OCI-LY7 (cell line): ENCODE data around the gene ABCA13. TPM values are rescaled to one million over a fixed set of nuclear protein-coding genes. Genes with fewer than 3 reads are reported as not detected.

Source experiments
- BruUV-seq: library from RNA; stranded (reverse); fragments of 400-500 nt; replicated peaks from 2 replicates; lab custom pipeline; 2021; lab: Mats Ljungman, UMichigan
- CTCF ChIA-PET: fragments of 300-600 bp; sonication (Branson Sonifier 250); formaldehyde crosslinking; loops from one replicate; lab custom pipeline; 2022; ENCODE audit warnings: antibody characterized with exemption; ENCODE audit not compliant: unreplicated experiment; lab: Charles Lee
- POLR2A ChIA-PET: fragments of 300-600 bp; sonication (Branson Sonifier 250); formaldehyde crosslinking; loops from one replicate; lab custom pipeline; 2022; ENCODE audit warnings: antibody characterized with exemption; lab: Charles Lee
- DNase-seq: peaks from one replicate; pipeline ENCODE4 v3.0.0-alpha.2; 2015; ENCODE audit warnings: low spot score
- H2AFZ ChIP-seq: fragments of 200-600 bp; sonication (generic), shearing (Covaris generic); 2 replicates; pipeline ENCODE4 v1.6.1; 2014; ENCODE audit warnings: mild to moderate bottlenecking, antibody characterized with exemption, low read length, moderate library complexity
- H3K27ac ChIP-seq: fragments of 200-600 bp; sonication (generic); 2 replicates; pipeline ENCODE4 v1.5.1; 2014; ENCODE audit warnings: mixed run types, low read depth, mild to moderate bottlenecking, moderate library complexity, low read length, inconsistent platforms; ENCODE audit not compliant: poor library complexity, severe bottlenecking
- H3K36me3 ChIP-seq: fragments of 200-600 bp; sonication (generic); 2 replicates; pipeline ENCODE4 v1.6.1; 2014; ENCODE audit warnings: mild to moderate bottlenecking, antibody characterized with exemption, low read length, moderate library complexity, mixed read lengths; ENCODE audit not compliant: insufficient read depth
- H3K4me1 ChIP-seq: fragments of 200-600 bp; sonication (generic); 2 replicates; pipeline ENCODE4 v1.5.1; 2014; ENCODE audit warnings: mild to moderate bottlenecking, low read length; ENCODE audit not compliant: insufficient read depth, poor library complexity, severe bottlenecking
- H3K4me2 ChIP-seq: fragments of 200-600 bp; sonication (generic); 2 replicates; pipeline ENCODE4 v1.6.1; 2014; ENCODE audit warnings: mild to moderate bottlenecking, low read length
- H3K4me3 ChIP-seq: fragments of 200-600 bp; sonication (generic); 2 replicates; pipeline ENCODE4 v1.5.1; 2014; ENCODE audit warnings: mild to moderate bottlenecking, low read depth, low read length; ENCODE audit not compliant: poor library complexity, severe bottlenecking
- H3K79me2 ChIP-seq: fragments of 200-600 bp; sonication (generic); 2 replicates; pipeline ENCODE4 v1.6.1; 2016; ENCODE audit warnings: low read depth, mild to moderate bottlenecking, low read length, moderate library complexity, mixed read lengths; ENCODE audit not compliant: insufficient read depth
- H3K9me2 ChIP-seq: fragments of 200-600 bp; sonication (generic); 2 replicates; pipeline ENCODE4 v1.6.1; 2016; ENCODE audit warnings: mild to moderate bottlenecking, low read length, mixed read lengths; ENCODE audit not compliant: insufficient read depth
- H3K9me3 ChIP-seq: fragments of 200-600 bp; sonication (generic); 2 replicates; pipeline ENCODE4 v1.6.1; 2014; ENCODE audit warnings: mild to moderate bottlenecking, mixed run types, low read length, mixed read lengths
- H4K20me1 ChIP-seq: fragments of 200-600 bp; sonication (generic); 2 replicates; pipeline ENCODE4 v1.6.1; 2014; ENCODE audit warnings: mild to moderate bottlenecking, antibody characterized with exemption, low read length, moderate library complexity, mixed read lengths; ENCODE audit not compliant: insufficient read depth
- CTCF ChIP-seq: fragments of 200-600 bp; sonication (generic); conservative IDR thresholded peaks from 2 replicates; pipeline ENCODE4 v1.5.1; 2014; ENCODE audit warnings: mild to moderate bottlenecking, antibody characterized with exemption, low read length, moderate library complexity, mixed read lengths
- EZH2phosphoT487 ChIP-seq: fragments of 200-600 bp; sonication (generic); IDR thresholded peaks from 2 replicates; pipeline ENCODE4 v1.6.1; 2018; ENCODE audit warnings: low read depth, borderline replicate concordance, mild to moderate bottlenecking, mixed run types, antibody characterized with exemption, low read length, moderate library complexity, mixed read lengths
- intact Hi-C: fragments of 100-400 bp; cut with micrococcal nuclease; formaldehyde crosslinking; loops from one replicate; pipeline ENCODE4 v1.10.0; 2022; ENCODE audit not compliant: unreplicated experiment
- total RNA-seq, 2 experiments: library from RNA; depleted of rRNA in 1 of 2; stranded (reverse); fragments of >200 nt in 1 of 2; shearing (Covaris generic) in 1 of 2; gene quantifications; 2 replicates each; pipeline ENCODE4 v1.2.3, GENCODE V29; 2014 to 2022

Gene ABCA13
- total RNA-seq, 2 experiments from 2014 or later, result not detected

- H3K79me2 ChIP-seq, result no peaks in the 10 kb centered on the region
- H3K9me2 ChIP-seq, result no peaks in the 10 kb centered on the region
- no peaks in the 10 kb centered on the region for H3K9me3 ChIP-seq
- H3K27ac ChIP-seq, result no peak overlapping the region
- H3K4me2 ChIP-seq, result no peak overlapping the region
- DNase-seq, result no peak
- intact Hi-C loops, result no loop called here
- H3K4me3 ChIP-seq, result no peak overlapping the region
- H3K4me1 ChIP-seq, result no peaks in the 10 kb centered on the region
- no peak overlapping the region for H2AFZ ChIP-seq
- CTCF ChIA-PET, result no interaction called here
- BruUV-seq, result no TSS peak
- POLR2A ChIA-PET, result no interaction called here
- no peaks in the 10 kb centered on the region for H3K36me3 ChIP-seq
- no peaks in the 10 kb centered on the region for H4K20me1 ChIP-seq
- no peak for TF ChIP-seq CTCF
- TF ChIP-seq EZH2phosphoT487, result no peak
These were observed 134.4 kb downstream of the ABCA13 start for GRCh38 chr7:48305661-48306060.

GRCh38 chr7:48307041-48307714 is 135.9 kb downstream of the ABCA13 start:
- no peak overlapping the region for H3K27ac ChIP-seq
- no peaks in the 10 kb centered on the region for H3K9me3 ChIP-seq
- H3K9me2 ChIP-seq, result no peaks in the 10 kb centered on the region
- no peak overlapping the region for H3K4me3 ChIP-seq
- H3K36me3 ChIP-seq, result no peaks in the 10 kb centered on the region
- BruUV-seq, result no TSS peak
- ChIA-PET CTCF (no interaction called here), POLR2A (no interaction called here)
- TF ChIP-seq CTCF, result no peak
- TF ChIP-seq EZH2phosphoT487, result no peak
- H3K79me2 ChIP-seq, result no peaks in the 10 kb centered on the region
- intact Hi-C loops, result no loop called here
- H2AFZ ChIP-seq, result no peak overlapping the region
- no peaks in the 10 kb centered on the region for H3K4me1 ChIP-seq
- DNase-seq, result no peak
- H3K4me2 ChIP-seq, result no peak overlapping the region
- no peaks in the 10 kb centered on the region for H4K20me1 ChIP-seq

GRCh38 chr7:48309720-48310119 is 138.5 kb downstream of the ABCA13 start:
- H3K9me2 ChIP-seq, result no peaks in the 10 kb centered on the region
- intact Hi-C loops, result no loop called here
- no peaks in the 10 kb centered on the region for H3K4me1 ChIP-seq
- no peak overlapping the region for H3K4me2 ChIP-seq
- CTCF ChIA-PET, result no interaction called here
- DNase-seq, result no peak
- H3K4me3 ChIP-seq, result no peak overlapping the region
- H4K20me1 ChIP-seq, result no peaks in the 10 kb centered on the region
- no peaks in the 10 kb centered on the region for H3K9me3 ChIP-seq
- POLR2A ChIA-PET, result interaction anchor here (1.0 to 1.1 kb wide), 2 partner anchors 11 to 767 kb away, joined by 3 to 5 read pairs; no protein-coding TSS in a partner anchor
- H2AFZ ChIP-seq, result no peak overlapping the region
- TF ChIP-seq EZH2phosphoT487, result no peak
- no peaks in the 10 kb centered on the region for H3K79me2 ChIP-seq
- H3K27ac ChIP-seq, result no peak overlapping the region
- BruUV-seq, result no TSS peak
- H3K36me3 ChIP-seq, result no peaks in the 10 kb centered on the region
